Measurements from ENCODE around the gene SNRPF.
"Not testable (repeated sequence)": the region's sequence is repeated elsewhere in the genome, so short reads cannot be mapped to it uniquely, and the experiment has no call there.

Gene SNRPF

DNA sequence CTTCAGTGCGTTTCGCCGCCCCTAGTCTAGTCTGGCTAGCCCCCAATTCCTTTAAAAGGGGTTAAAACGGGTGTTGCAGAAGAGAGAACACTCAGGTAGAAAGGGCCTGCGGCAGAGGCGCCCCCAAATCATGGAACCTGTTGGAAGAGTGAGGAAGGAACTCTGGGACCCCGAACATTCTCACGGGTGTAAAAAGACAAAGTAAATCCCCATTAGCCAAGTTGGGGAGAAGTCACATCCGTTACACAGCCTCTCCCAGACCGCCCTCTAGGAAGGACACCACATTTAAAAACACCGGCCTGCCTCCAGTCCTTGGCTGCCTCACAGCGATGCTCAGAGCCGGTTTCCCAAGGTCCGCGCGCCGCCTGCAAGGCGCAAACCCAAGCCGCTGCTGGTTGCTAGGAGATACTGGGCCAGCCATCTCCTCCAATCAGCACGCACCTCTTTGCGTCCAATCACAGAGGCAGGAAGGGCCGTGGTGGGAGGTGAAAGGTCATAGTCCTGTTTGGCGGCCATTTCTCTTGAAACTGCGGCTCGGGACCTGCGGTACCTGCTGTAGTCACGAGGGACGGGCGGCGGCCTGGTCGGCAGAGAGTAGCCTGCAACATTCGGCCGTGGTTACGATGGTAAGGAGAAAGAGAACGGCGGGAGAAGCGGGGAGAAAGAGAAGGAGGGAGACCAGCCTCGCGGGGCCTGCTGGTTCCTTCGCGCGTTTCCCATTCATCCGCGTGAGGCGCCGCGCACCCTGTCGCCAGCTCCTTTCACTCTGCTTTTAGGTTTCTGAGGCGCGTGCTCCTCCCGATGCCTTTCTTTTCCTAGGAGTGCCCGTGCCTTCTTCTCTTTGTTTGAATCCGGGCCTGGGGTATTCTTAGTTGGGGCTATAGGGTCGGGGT, at the start of gene SNRPF:
TSS of gene SNRPF (plus strand) at position 502 of the 893 bp plus-strand sequence. CDS start at position 624, 122 bp downstream.
- peak; percentile 94 to 97 for DNase-seq

- no peak for DNase-seq
These were observed 49.6 kb upstream of the SNRPF start for GRCh38 chr12:95809000-95809680.

DNA sequence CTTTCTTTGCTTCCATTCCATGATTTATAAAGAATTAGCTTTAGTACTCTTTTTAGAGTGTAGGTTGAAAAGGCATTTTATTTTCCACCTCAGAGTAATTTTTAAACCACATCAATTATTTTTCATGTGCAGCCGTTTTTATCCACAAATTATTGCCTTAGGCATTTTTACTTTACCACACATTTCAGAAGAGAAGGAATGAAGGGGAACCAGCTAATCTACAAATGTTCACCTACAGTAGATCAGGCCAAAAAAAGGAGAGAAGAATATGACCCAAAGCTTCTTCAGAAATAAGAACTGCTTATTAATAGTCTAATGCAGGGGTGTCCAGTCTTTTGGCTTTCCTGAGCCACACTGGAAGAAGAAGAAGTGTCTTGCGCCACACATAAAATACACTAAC, 48.3 kb upstream of the SNRPF start:
- DNase-seq = no peak

GRCh38 chr12:95812155-95812554, 46.6 kb upstream of the SNRPF start:
- DNase-seq = not testable (repeated sequence)

DNA sequence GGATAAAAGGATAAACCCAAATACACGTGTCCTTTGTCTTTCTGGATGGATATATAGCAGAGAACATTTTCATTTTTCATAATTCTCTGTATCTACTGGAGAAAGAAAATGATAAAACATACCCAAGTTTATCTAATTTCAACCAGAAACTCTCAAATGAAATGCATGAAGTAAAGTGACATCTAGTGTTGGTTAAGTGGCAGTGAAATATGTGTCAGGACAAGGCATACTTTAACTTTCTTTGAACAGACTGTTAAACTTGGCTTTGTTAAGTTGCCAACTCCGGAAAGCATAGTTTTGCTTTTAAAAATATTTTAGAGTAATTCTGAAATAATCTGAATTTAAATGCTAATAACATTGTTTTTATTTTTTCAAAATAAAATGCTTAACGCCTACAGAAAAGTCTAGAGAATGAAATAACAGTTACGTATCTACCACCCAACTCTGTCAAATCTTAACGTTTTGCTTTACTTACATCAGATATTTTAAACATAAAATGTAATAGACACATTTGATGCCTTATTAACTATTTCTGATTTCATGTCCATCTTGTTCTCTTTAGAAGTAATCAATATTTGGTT, 43.0 kb upstream of the SNRPF start:
- peak in 1 of 2 donors; percentile 5 for DNase-seq

GRCh38 chr12:95820096-95820703, 38.6 kb upstream of the SNRPF start:
- peak in 1 of 2 donors; percentile 6 for DNase-seq

GRCh38 chr12:95829395-95829794, 29.4 kb upstream of the SNRPF start:
- no peak for DNase-seq

GRCh38 chr12:95830335-95831089, 28.2 kb upstream of the SNRPF start:
- no peak for DNase-seq

- DNase-seq = no peak
These were observed 24.2 kb upstream of the SNRPF start for GRCh38 chr12:95834572-95834971.

DNA sequence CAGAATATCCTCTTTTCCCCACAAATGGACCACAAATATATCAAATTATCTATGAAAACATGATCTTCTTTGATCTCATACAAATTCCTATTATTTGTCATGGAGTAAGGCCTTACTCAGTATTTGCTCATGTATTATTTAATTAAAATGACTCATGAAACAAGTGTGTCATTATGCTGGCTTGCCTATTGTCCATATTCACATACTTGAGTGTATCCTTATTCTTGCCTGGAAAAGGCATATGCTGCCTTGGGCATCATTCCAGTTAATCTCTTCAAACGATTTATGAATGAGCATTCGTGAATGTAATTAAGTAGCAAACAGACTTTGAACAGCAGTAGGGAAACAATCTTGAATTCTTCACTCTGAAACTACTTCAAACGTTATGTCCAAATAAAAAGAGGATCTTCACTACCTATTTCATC, 22.6 kb upstream of the SNRPF start:
- DNase-seq = no peak

DNA sequence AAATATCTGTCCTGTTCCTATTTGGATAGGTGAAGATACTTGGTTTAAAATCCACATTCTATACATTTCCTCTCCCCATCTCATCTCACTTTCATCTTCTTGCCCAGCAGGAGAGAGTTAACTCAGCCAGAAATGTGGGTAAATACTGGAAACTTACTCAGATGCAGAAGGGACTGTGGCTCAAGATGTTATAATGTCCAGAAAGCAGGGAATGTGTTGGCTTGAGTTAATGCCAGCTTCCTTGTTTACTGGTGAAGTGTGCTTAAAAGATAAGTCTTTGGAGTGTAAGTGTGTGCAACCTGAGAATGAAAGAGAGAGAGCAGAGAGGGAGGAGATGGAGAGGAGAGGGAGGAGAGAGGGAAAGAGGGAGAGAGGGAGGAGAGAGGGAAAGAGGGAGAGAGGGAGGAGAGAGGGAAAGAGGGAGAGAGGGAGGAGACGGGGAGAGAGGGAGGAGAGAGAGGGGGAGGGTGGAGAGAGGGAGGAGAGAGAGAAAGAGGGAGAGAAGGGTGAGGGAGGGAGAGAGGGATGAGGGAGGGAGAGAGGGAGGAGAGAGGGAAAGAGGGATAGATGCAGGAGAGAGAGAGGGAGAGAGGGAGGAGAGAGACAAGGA, 22.0 kb upstream of the SNRPF start:
- no peak for DNase-seq

- DNase-seq = no peak
These were observed 21.3 kb upstream of the SNRPF start for GRCh38 chr12:95837240-95838038.

- no peak for DNase-seq
These were observed 20.6 kb upstream of the SNRPF start for GRCh38 chr12:95838125-95838524.

DNA sequence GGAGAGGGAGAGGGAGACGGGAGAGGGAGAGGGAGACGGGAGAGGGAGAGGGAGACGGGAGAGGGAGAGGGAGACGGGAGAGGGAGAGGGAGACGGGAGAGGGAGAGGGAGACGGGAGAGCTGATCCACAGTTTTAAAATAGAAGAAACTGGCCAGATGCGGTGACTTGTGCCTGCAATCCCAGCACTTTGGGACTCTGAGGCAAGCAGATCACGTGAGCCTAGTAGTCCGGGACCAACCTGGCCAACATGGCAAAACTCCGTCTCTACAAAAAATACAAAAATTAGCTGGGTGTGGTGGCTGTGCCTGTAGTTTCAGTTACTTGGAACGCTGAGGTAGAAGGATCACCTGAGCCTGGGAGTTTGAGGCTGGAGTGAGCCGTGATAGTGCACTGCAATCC, 16.3 kb upstream of the SNRPF start:
- DNase-seq = not testable (repeated sequence)

GRCh38 chr12:95848575-95849388, 10.0 kb upstream of the SNRPF start:
- no peak for DNase-seq

- no peak for DNase-seq
These were observed 7.1 kb upstream of the SNRPF start for GRCh38 chr12:95851606-95852005.

GRCh38 chr12:95852133-95852532, 6.6 kb upstream of the SNRPF start:
- no peak for DNase-seq

- DNase-seq = no peak
These were observed 1.6 kb upstream of the SNRPF start for GRCh38 chr12:95857156-95857555.

- DNase-seq = no peak
These were observed 953 bp upstream of the SNRPF start for GRCh38 chr12:95857799-95858198.

GRCh38 chr12:95859344-95859816, 628 bp downstream of the SNRPF start:
- DNase-seq = no peak

Data from CD4-positive, alpha-beta T cell treated with Interleukin-1 beta for 1 hour (primary cell).